Adrenal gland (tissue), 19 donors: ENCODE measurements around the gene ABHD4. TPM values are rescaled to one million over a fixed set of nuclear protein-coding genes. Genes with fewer than 3 reads are reported as not detected.

Experiments
- DNase-seq, 7 donors: peaks; one replicate each; pipeline ENCODE4 v3.0.0-alpha.2; 2019 to 2020
- H3K27ac ChIP-seq, 5 donors: fragments of 200-600 bp; sonication (generic) in 4 of 5; 1 replicate in 3 of 5; 2 replicates in 2 of 5; pipeline versions ENCODE4 v1.5.1 to v1.8.0; 2016 to 2020; ENCODE audit warnings: mild to moderate bottlenecking in 1 of 5
- H3K27me3 ChIP-seq: fragments of 200-600 bp; 2 replicates; pipeline ENCODE4 v1.8.0; 2021
- H3K36me3 ChIP-seq, 2 donors: fragments of 200-600 bp; replicated peaks in 1 of 2; 1 replicate in 1 of 2; 2 replicates in 1 of 2; pipeline versions ENCODE4 v1.5.1 to v1.8.0; 2018 to 2022
- H3K4me1 ChIP-seq, 2 donors: fragments of 200-600 bp; replicated peaks in 1 of 2; 1 replicate in 1 of 2; 2 replicates in 1 of 2; pipeline versions ENCODE4 v1.5.1 to v1.8.0; 2018 to 2021
- H3K4me3 ChIP-seq, 4 donors: fragments of 200-600 bp; sonication (generic) in 3 of 4; one replicate each; pipeline ENCODE4 v1.5.1; 2016 to 2018
- H3K9me3 ChIP-seq, 3 donors: fragments of 200-600 bp; sonication (generic) in 1 of 3; replicated peaks in 1 of 3; 1 replicate in 2 of 3; 2 replicates in 1 of 3; pipeline versions ENCODE4 v1.5.1 to v1.8.0; 2016 to 2021
- POLR2A ChIP-seq, 2 donors: fragments of 450-650 bp; IDR thresholded peaks; one replicate each; pipeline ENCODE4 v1.6.1; 2017; ENCODE audit warnings: antibody characterized with exemption in 2 of 2, mild to moderate bottlenecking in 2 of 2, moderate library complexity in 1 of 2
- WGBS, 4 donors: extraction: QIAGEN DNeasy Blood & Tissue Kit in 2 of 4; methylation state at CpG; one replicate each; pipeline versions ENCODE4 v1.1.5 to v1.1.7; 2013 to 2017; 5-methylcytosine and 5-hydroxymethylcytosine counted together
- intact Hi-C, 2 donors: fragments of 100-400 bp; cut with DNase I; formaldehyde crosslinking; loops; one replicate each; pipeline versions ENCODE4 v1.14.1 to v1.15.0; 2022 to 2023
- long read RNA-seq, 10 donors: library from polyadenylated mRNA in 3 of 10; unstranded in 2 of 10; stranded (forward) in 1 of 10; transcript quantifications; one replicate each; pipeline ENCODE4 v2.0.0 and lab custom pipeline, GENCODE V29; 2021 to 2026
- polyA plus RNA-seq, 3 donors: library from polyadenylated mRNA; stranded (reverse); fragments of 200-250 nt in 2 of 3; fragments of 350-450 nt in 1 of 3; fragmentation: Illumina TruSeq in 1 of 3; extraction: RNeasy Lipid Tissue Mini Kit (QIAGEN cat#74804) in 1 of 3; gene quantifications; one replicate each; pipeline ENCODE4 v1.2.3, GENCODE V29; 2013 to 2014
- total RNA-seq, 9 donors: library from RNA; depleted of rRNA in 4 of 9; stranded (reverse); fragments of >200 nt in 4 of 9; fragments of 120-200 nt in 1 of 9; fragmentation: NEBNext Ultra II Directional in 1 of 9; extraction: Animal tissue kit (Norgen Biotek cat#: 25700) in 1 of 9; gene quantifications; one replicate each; pipeline versions ENCODE4 v1.1.0 to v1.2.4, GENCODE V29; 2013 to 2023
- TF ChIP-seq, protein P1 (sequence below), 6 experiments: fragments of 450-650 bp in 4 of 6; fragments of 200-600 bp in 2 of 6; sonication (generic) in 1 of 6; IDR thresholded peaks; 1 replicate in 5 of 6; 2 replicates in 1 of 6; pipeline versions ENCODE4 v1.5.1 to v1.8.0; 2016 to 2021; ENCODE audit warnings: antibody characterized with exemption in 6 of 6, mild to moderate bottlenecking in 2 of 6, moderate library complexity in 1 of 6
- donor health status: healthy with polysubstance abuse.
- donor health status: Bipolar disorder and iron deficiency.
- donor health status: DM: yes; HTN: yes; CAD: no.
- donor health status: DM: no; HTN: no; CAD: no.
- donor health status: DM: no; HTN: no; CAD: no.
- donor health status: DM: yes; HTN: yes; CAD: no.

The ABHD4 gene, protein sequence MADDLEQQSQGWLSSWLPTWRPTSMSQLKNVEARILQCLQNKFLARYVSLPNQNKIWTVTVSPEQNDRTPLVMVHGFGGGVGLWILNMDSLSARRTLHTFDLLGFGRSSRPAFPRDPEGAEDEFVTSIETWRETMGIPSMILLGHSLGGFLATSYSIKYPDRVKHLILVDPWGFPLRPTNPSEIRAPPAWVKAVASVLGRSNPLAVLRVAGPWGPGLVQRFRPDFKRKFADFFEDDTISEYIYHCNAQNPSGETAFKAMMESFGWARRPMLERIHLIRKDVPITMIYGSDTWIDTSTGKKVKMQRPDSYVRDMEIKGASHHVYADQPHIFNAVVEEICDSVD
- 10 to 100 TPM; 21.4 to 93.4 (median 49.3) TPM for total RNA-seq
- polyA plus RNA-seq: 10 to 100 TPM; 23.3 to 44.5 (median 41.8) TPM
- long read RNA-seq, donor 1, transcript ABHD4-203 (7 exons, 3,366 nt): major isoform, 28 of 38 reads
- long read RNA-seq, donor 1, partial matches to known transcripts: 9 of 38 reads
- long read RNA-seq, donor 1, other reads (novel, unspliced or antisense): 0 of 38 reads
- long read RNA-seq, donor 2, transcript ABHD4-203 (7 exons, 3,366 nt): major isoform, 18 of 21 reads
- long read RNA-seq, donor 2, partial matches to known transcripts: 0 of 21 reads
- long read RNA-seq, donor 2, other reads (novel, unspliced or antisense): 0 of 21 reads
- long read RNA-seq, donor 3, transcript ABHD4-203 (7 exons, 3,366 nt): major isoform, 18 of 30 reads
- long read RNA-seq, donor 3, partial matches to known transcripts: 12 of 30 reads
- long read RNA-seq, donor 3, other reads (novel, unspliced or antisense): 0 of 30 reads
- long read RNA-seq, donor 4, transcript ABHD4-203 (7 exons, 3,366 nt): major isoform, 7 of 11 reads
- long read RNA-seq, donor 4, partial matches to known transcripts: 2 of 11 reads
- long read RNA-seq, donor 4, other reads (novel, unspliced or antisense): 2 of 11 reads
- long read RNA-seq, donor 5, transcript ABHD4-203 (7 exons, 3,366 nt): major isoform, 72 of 96 reads
- long read RNA-seq, donor 5, partial matches to known transcripts: 11 of 96 reads
- long read RNA-seq, donor 5, other reads (novel, unspliced or antisense): 13 of 96 reads
- long read RNA-seq, donor 6, transcript ABHD4-203 (7 exons, 3,366 nt): major isoform, 9 of 13 reads
- long read RNA-seq, donor 6, partial matches to known transcripts: 0 of 13 reads
- long read RNA-seq, donor 6, other reads (novel, unspliced or antisense): 4 of 13 reads
- long read RNA-seq, donor 7, transcript ABHD4-203 (7 exons, 3,366 nt): major isoform, 13 of 15 reads
- long read RNA-seq, donor 7, partial matches to known transcripts: 0 of 15 reads
- long read RNA-seq, donor 7, other reads (novel, unspliced or antisense): 0 of 15 reads
- long read RNA-seq, donor 8, transcript ABHD4-203 (7 exons, 3,366 nt): major isoform, 25 of 64 reads
- long read RNA-seq, donor 8, partial matches to known transcripts: 38 of 64 reads
- long read RNA-seq, donor 8, other reads (novel, unspliced or antisense): 0 of 64 reads
- long read RNA-seq, donor 9, transcript ABHD4-203 (7 exons, 3,366 nt): major isoform, 24 of 37 reads
- long read RNA-seq, donor 9, partial matches to known transcripts: 13 of 37 reads
- long read RNA-seq, donor 9, other reads (novel, unspliced or antisense): 0 of 37 reads
- long read RNA-seq, donor 10, partial matches to known transcripts: 0 of 4 reads
- long read RNA-seq, donor 10, other reads (novel, unspliced or antisense): 0 of 4 reads

- 0 to 1% (median 0%) methylated on average over 14 to 49 of the region's 49 CpGs for WGBS, 4 donors
- no peaks in the 10 kb centered on the region for H3K9me3 ChIP-seq
- peaks cover 13 to 33% of the 10 kb centered on the region in 2 donors for H3K4me1 ChIP-seq
- H3K36me3 ChIP-seq: peaks cover 0 to 18% of the 10 kb centered on the region in 2 donors
- intact Hi-C loops: no loop called here
- peak within 1 kb of the TSS; percentile 56 to 86 (median 76) for H3K4me3 ChIP-seq
- DNase-seq: peak; percentile 80 to 90 (median 84)
- no peaks in the 10 kb centered on the region for H3K27me3 ChIP-seq
- TF ChIP-seq POLR2A (IDR thresholded peaks at IDR 0.05): peak; percentile 37 to 89
- TF ChIP-seq, protein P1, sequence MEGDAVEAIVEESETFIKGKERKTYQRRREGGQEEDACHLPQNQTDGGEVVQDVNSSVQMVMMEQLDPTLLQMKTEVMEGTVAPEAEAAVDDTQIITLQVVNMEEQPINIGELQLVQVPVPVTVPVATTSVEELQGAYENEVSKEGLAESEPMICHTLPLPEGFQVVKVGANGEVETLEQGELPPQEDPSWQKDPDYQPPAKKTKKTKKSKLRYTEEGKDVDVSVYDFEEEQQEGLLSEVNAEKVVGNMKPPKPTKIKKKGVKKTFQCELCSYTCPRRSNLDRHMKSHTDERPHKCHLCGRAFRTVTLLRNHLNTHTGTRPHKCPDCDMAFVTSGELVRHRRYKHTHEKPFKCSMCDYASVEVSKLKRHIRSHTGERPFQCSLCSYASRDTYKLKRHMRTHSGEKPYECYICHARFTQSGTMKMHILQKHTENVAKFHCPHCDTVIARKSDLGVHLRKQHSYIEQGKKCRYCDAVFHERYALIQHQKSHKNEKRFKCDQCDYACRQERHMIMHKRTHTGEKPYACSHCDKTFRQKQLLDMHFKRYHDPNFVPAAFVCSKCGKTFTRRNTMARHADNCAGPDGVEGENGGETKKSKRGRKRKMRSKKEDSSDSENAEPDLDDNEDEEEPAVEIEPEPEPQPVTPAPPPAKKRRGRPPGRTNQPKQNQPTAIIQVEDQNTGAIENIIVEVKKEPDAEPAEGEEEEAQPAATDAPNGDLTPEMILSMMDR (IDR thresholded peaks at IDR 0.05): no peak
- peak within 1 kb of the TSS; percentile 42 to 93 (median 74) for H3K27ac ChIP-seq
Observed at GRCh38 chr14:22598099-22598895, at the start of gene ABHD4. TSS of gene ABHD4 (plus strand) at chr14:22598300. CDS start at chr14:22598307, 7 bp downstream.

GRCh38 chr14:22549324-22549962, 48.7 kb upstream of the ABHD4 start:
- 70 to 96% (median 87%) methylated on average over 6 of the region's 6 CpGs for WGBS, 4 donors
- no peak overlapping the region for H3K4me3 ChIP-seq
- H3K36me3 ChIP-seq: no peaks in the 10 kb centered on the region
- intact Hi-C loops: no loop called here
- H3K27me3 ChIP-seq: no peaks in the 10 kb centered on the region
- H3K9me3 ChIP-seq: no peaks in the 10 kb centered on the region
- no peak for TF ChIP-seq POLR2A (IDR thresholded peaks at IDR 0.05)
- TF ChIP-seq, protein P1 (IDR thresholded peaks at IDR 0.05): no peak
- no peak overlapping the region for H3K27ac ChIP-seq
- H3K4me1 ChIP-seq: peaks cover 8 to 23% of the 10 kb centered on the region in 2 donors
- DNase-seq: no peak
